Suprapubic skin (tissue), 3 donors: ENCODE data around the gene NIPBL.

Source experiments
- EP300 ChIP-seq: sonication (generic); formaldehyde crosslinking; IDR thresholded peaks from one replicate; pipeline ENCODE4 v1.6.1; 2017; ENCODE audit warnings: antibody characterized with exemption
- TF ChIP-seq, protein P1 (sequence below), 2 donors: fragments of 200-600 bp in 1 of 2; fragments of 450-650 bp in 1 of 2; sonication (generic) in 1 of 2; IDR thresholded peaks; one replicate each; pipeline ENCODE4 v1.5.1; 2016 to 2019; ENCODE audit warnings: antibody characterized with exemption in 2 of 2, mild to moderate bottlenecking in 1 of 2, moderate library complexity in 1 of 2

DNA sequence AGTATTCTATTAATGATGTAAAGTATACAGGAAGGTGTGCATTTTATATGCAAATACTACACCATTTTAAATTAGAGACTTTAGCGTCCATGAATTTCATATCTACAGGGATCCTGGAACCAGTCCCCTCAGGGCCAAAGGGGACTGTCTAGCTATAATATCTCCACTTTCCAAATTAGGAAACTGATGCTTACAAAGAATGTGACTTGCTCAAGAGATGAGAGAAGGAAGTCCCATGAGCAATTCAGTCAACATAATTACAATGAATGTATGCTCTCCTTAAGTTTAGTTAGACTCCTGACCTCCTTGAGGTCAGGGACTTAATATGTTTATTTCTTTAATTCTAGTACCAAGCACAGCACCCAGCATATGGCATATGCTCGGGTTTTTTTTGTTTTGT, 23.7 kb downstream of the NIPBL start:
- TF ChIP-seq EP300: no peak
- TF ChIP-seq, protein P1, sequence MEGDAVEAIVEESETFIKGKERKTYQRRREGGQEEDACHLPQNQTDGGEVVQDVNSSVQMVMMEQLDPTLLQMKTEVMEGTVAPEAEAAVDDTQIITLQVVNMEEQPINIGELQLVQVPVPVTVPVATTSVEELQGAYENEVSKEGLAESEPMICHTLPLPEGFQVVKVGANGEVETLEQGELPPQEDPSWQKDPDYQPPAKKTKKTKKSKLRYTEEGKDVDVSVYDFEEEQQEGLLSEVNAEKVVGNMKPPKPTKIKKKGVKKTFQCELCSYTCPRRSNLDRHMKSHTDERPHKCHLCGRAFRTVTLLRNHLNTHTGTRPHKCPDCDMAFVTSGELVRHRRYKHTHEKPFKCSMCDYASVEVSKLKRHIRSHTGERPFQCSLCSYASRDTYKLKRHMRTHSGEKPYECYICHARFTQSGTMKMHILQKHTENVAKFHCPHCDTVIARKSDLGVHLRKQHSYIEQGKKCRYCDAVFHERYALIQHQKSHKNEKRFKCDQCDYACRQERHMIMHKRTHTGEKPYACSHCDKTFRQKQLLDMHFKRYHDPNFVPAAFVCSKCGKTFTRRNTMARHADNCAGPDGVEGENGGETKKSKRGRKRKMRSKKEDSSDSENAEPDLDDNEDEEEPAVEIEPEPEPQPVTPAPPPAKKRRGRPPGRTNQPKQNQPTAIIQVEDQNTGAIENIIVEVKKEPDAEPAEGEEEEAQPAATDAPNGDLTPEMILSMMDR (IDR thresholded peaks at IDR 0.05): no peak
